Mesothelial cell of epicardium (in vitro differentiated cells): ENCODE results near the gene PRADC1. TPM values are rescaled to one million over a fixed set of nuclear protein-coding genes. Genes with fewer than 3 reads are reported as not detected.

Experiments used
- DNase-seq, 2 experiments: peaks; one replicate each; pipeline ENCODE4 v3.0.0; 2021; ENCODE audit warnings: low spot score in 2 of 2; ENCODE audit not compliant: unreplicated experiment in 2 of 2
- H3K27ac Mint-ChIP-seq: 2 replicates; pipeline ENCODE4 v1.8.0; 2021; ENCODE audit warnings: mixed read lengths
- H3K27me3 Mint-ChIP-seq: 2 replicates; pipeline ENCODE4 v1.8.0; 2021; ENCODE audit warnings: low read depth, mixed read lengths
- H3K36me3 Mint-ChIP-seq: 2 replicates; pipeline ENCODE4 v1.8.0; 2021; ENCODE audit warnings: mixed read lengths
- H3K4me1 Mint-ChIP-seq: 2 replicates; pipeline ENCODE4 v1.8.0; 2021; ENCODE audit warnings: mixed read lengths
- H3K4me3 Mint-ChIP-seq: 2 replicates; pipeline ENCODE4 v1.8.0; 2021; ENCODE audit warnings: mild to moderate bottlenecking, moderate library complexity, mixed read lengths
- H3K9me3 Mint-ChIP-seq: 2 replicates; pipeline ENCODE4 v1.8.0; 2021; ENCODE audit warnings: mixed read lengths
- CTCF ChIP-seq: fragments of 200-600 bp; sonication (generic); IDR thresholded peaks from one replicate; pipeline ENCODE4 v1.5.0; 2021; ENCODE audit warnings: antibody characterized with exemption; ENCODE audit not compliant: unreplicated experiment
- total RNA-seq: library from RNA; stranded (reverse); gene quantifications from 3 replicates; pipeline ENCODE4 v1.2.1, GENCODE V29; 2021

PRADC1 gene
- total RNA-seq, 1 donor from 2014 or later: 5.9 TPM

GRCh38 chr2:73257021-73257420 is 24.0 kb upstream of the PRADC1 start:
- H3K4me3 Mint-ChIP-seq: no peak overlapping the region
- H3K27me3 Mint-ChIP-seq: peaks cover 2% of the 10 kb centered on the region
- H3K9me3 Mint-ChIP-seq: no peaks in the 10 kb centered on the region
- TF ChIP-seq CTCF: no peak
- H3K4me1 Mint-ChIP-seq: no peaks in the 10 kb centered on the region
- DNase-seq: no peak
- H3K27ac Mint-ChIP-seq: no peak overlapping the region
- H3K36me3 Mint-ChIP-seq: peaks cover 7% of the 10 kb centered on the region

DNA sequence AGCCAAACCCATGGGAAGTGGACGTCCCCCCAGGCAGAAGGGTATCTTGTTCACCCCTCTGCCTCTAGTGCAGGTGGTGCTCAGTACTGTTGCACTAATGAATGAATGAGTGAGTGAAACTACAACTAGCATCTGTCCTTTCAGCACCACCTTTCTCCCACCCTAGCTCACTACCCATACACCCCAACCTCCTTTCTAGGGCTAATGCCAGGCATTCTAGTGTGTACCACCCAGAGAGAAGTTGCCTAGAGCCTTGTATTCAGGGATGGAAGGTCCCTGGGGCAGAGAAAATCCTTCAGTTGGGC is 23.5 kb upstream of the PRADC1 start:
- peaks cover 7% of the 10 kb centered on the region for H3K36me3 Mint-ChIP-seq
- no peak for TF ChIP-seq CTCF

GRCh38 chr2:73255907-73256617 is 23.0 kb upstream of the PRADC1 start:
- H3K4me1 Mint-ChIP-seq: no peaks in the 10 kb centered on the region
- H3K27ac Mint-ChIP-seq: no peak overlapping the region
- TF ChIP-seq CTCF: no peak
- peaks cover 8% of the 10 kb centered on the region for H3K36me3 Mint-ChIP-seq
- H3K4me3 Mint-ChIP-seq: no peak overlapping the region
- peaks cover 2% of the 10 kb centered on the region for H3K27me3 Mint-ChIP-seq
- DNase-seq: no peak
- no peaks in the 10 kb centered on the region for H3K9me3 Mint-ChIP-seq

More for the DNA sequence above, 23.5 kb upstream of the PRADC1 start:
- Mint-ChIP-seq H3K4me3 (no peak overlapping the region), H3K9me3 (no peaks in the 10 kb centered on the region), H3K4me1 (no peaks in the 10 kb centered on the region), H3K27me3 (peaks cover 2% of the 10 kb centered on the region), H3K27ac (no peak overlapping the region)
- no peak for DNase-seq

DNA sequence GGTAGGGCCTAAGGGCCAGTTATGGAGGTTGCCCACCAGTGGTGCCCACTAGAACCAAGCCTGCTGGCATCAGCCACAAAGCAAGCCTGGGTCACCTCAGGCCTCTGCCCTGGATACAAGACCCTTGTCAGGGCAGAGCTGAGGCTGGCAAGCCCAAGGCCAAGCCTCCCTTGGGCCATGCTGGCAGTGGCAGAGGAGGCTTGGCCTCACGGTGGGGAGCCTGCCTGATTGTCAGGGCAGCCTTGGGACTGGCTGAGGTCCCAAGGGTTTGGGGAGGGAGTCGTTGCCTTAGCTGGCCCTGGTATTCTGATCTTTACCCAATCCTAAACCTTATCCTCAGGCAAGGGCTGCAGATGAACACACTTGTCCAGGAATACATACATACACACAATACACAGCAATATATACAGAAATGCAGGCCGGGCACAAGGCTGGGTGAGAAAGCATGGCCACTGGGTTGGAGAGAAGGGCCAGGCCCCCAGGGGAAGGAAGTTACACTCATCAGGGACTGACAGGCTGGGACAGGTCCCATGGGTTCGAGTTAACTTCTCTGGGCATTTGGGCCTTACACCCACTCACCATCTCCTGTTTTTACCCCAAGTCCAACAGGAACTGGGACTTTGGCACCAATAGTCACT is 22.1 kb upstream of the PRADC1 start:
- Mint-ChIP-seq H3K4me1 (no peaks in the 10 kb centered on the region), H3K36me3 (peaks cover 16% of the 10 kb centered on the region), H3K9me3 (no peaks in the 10 kb centered on the region), H3K27ac (no peak overlapping the region), H3K4me3 (no peak overlapping the region), H3K27me3 (no peaks in the 10 kb centered on the region)
- no peak for TF ChIP-seq CTCF
- no peak for DNase-seq

DNA sequence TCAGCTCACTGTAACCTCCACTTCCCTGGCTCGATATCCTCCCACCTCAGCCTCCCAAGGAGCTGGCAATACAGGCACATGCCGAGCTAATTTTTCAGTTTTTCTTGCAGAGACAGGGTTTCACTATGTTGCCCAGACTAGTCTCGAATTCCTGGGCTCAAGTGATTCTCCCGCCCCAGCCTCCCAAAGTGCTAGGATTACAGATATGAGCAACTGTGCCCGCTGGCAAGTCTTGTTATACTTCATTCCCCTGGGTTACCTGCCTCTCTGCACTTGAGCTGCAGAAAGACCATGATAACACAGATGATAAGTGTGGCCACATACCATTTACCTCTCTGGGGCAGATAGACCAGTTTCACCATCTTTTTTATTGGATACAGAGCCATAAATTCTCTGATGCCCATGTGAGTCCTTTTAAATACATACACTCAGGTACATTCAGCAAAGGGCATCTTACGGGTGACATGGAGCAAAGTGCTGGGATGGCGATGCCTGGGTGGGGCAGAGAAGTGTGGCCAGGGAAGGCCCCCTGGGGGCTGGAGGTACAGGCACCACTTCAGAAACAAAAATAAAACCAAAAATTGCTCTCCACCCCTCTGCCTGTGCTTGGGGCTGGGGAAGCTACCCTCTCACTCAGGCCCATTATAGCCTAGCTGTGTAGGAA is 21.4 kb upstream of the PRADC1 start:
- TF ChIP-seq CTCF: no peak
- no peaks in the 10 kb centered on the region for H3K27me3 Mint-ChIP-seq
- H3K27ac Mint-ChIP-seq: no peak overlapping the region
- peaks cover 23% of the 10 kb centered on the region for H3K36me3 Mint-ChIP-seq
- H3K9me3 Mint-ChIP-seq: no peaks in the 10 kb centered on the region
- no peak overlapping the region for H3K4me3 Mint-ChIP-seq
- no peaks in the 10 kb centered on the region for H3K4me1 Mint-ChIP-seq
- no peak for DNase-seq
